ENCODE measurements around the gene POLRMT. TPM values are rescaled to one million over a fixed set of nuclear protein-coding genes. Genes with fewer than 3 reads are reported as not detected.

POLRMT gene
- total RNA-seq, 1 experiment from 2014 or later: 139 TPM

DNA sequence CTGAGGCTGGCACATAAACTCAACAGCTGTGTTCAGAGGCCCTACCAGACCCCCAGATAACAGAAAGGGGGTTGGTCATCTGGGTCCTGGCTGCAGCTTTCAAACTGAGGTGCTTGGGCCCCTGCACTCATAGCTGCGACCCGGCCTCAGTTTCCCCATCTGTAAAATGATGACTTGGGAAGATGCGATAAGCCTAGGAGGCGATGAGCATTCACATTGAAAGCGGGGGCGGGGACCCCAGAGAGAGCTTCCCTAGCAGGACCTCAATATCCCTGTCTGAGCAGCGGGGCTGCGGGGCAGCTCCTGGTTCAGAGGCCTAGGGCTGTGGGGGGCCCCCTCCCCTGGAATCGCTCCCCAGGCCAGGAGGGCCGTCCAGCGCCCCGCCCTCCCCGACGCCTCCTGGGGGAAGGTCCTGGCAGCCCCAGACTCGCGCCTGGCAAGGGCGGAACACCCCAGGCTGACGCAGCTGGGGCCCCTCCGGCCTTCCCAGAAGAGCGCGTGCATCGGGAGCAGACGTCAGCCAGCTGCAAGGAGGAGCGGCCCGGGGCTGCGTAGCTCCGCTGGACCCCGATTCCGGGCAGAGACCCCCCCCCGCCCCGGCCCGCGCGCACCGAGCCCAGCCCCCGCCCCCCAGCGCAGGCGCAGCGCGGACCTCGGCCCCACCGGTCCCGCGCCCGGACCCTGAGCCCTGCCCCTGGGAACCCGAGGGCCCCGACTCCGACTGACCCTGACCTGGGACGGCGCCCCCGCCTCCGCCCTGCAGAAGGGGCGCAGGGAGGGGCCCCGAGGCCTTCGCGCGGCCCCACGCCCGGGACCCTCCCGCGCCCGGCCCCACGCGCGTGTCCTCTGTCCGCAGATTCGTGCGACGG lies 46.3 kb upstream of the POLRMT start:
- Mint-ChIP-seq H3K4me1 (no peaks in the 10 kb centered on the region), H3K4me3 (peak overlapping the region; percentile 67), H3K9me3 (no peaks in the 10 kb centered on the region), H3K27me3 (ENCODE audit: low read depth) (peaks cover 23% of the 10 kb centered on the region), H3K27ac (no peak overlapping the region), H3K36me3 (no peaks in the 10 kb centered on the region)
- ChIA-PET CTCF (interaction anchor here (0.6 to 2.7 kb wide), 18 partner anchors 9 to 184 kb away, joined by 3 to 22 read pairs (median 4); partner anchors contain the start of gene RNF126), POLR2A (interaction anchor here (0.8 to 1.7 kb wide), 5 partner anchors 9 to 119 kb away, joined by 3 to 6 read pairs (median 3); no protein-coding TSS in a partner anchor)
- DNase-seq (ENCODE audit: low spot score): no peak
- TF ChIP-seq ZNF671 (CRISPR knock-in tag; IDR thresholded peaks at IDR 0.05): no peak
- TF ChIP-seq, protein P1, sequence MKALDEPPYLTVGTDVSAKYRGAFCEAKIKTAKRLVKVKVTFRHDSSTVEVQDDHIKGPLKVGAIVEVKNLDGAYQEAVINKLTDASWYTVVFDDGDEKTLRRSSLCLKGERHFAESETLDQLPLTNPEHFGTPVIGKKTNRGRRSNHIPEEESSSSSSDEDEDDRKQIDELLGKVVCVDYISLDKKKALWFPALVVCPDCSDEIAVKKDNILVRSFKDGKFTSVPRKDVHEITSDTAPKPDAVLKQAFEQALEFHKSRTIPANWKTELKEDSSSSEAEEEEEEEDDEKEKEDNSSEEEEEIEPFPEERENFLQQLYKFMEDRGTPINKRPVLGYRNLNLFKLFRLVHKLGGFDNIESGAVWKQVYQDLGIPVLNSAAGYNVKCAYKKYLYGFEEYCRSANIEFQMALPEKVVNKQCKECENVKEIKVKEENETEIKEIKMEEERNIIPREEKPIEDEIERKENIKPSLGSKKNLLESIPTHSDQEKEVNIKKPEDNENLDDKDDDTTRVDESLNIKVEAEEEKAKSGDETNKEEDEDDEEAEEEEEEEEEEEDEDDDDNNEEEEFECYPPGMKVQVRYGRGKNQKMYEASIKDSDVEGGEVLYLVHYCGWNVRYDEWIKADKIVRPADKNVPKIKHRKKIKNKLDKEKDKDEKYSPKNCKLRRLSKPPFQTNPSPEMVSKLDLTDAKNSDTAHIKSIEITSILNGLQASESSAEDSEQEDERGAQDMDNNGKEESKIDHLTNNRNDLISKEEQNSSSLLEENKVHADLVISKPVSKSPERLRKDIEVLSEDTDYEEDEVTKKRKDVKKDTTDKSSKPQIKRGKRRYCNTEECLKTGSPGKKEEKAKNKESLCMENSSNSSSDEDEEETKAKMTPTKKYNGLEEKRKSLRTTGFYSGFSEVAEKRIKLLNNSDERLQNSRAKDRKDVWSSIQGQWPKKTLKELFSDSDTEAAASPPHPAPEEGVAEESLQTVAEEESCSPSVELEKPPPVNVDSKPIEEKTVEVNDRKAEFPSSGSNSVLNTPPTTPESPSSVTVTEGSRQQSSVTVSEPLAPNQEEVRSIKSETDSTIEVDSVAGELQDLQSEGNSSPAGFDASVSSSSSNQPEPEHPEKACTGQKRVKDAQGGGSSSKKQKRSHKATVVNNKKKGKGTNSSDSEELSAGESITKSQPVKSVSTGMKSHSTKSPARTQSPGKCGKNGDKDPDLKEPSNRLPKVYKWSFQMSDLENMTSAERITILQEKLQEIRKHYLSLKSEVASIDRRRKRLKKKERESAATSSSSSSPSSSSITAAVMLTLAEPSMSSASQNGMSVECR (CRISPR knock-in tag; IDR thresholded peaks at IDR 0.05; ENCODE audit: borderline replicate concordance): peak; percentile 63; the same call in 1 of the 2 replicates
- TF ChIP-seq TEAD4 (CRISPR knock-in tag; IDR thresholded peaks at IDR 0.05): no peak
- TF ChIP-seq CBFB (CRISPR knock-in tag; IDR thresholded peaks at IDR 0.05; ENCODE audit: low read depth): no peak
- no peak for TF ChIP-seq ZNF219 (CRISPR knock-in tag; IDR thresholded peaks at IDR 0.05; ENCODE audit: borderline replicate concordance)
- TF ChIP-seq TCF7 (CRISPR knock-in tag; IDR thresholded peaks at IDR 0.05; ENCODE audit: low read depth): 0 out of 2 replicates have a peak, but pooled peaks have one; percentile 70
- TF ChIP-seq, protein P2, sequence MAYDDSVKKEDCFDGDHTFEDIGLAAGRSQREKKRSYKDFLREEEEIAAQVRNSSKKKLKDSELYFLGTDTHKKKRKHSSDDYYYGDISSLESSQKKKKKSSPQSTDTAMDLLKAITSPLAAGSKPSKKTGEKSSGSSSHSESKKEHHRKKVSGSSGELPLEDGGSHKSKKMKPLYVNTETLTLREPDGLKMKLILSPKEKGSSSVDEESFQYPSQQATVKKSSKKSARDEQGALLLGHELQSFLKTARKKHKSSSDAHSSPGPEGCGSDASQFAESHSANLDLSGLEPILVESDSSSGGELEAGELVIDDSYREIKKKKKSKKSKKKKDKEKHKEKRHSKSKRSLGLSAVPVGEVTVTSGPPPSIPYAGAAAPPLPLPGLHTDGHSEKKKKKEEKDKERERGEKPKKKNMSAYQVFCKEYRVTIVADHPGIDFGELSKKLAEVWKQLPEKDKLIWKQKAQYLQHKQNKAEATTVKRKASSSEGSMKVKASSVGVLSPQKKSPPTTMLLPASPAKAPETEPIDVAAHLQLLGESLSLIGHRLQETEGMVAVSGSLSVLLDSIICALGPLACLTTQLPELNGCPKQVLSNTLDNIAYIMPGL (CRISPR knock-in tag; IDR thresholded peaks at IDR 0.05): peak; percentile 41; the same call in 1 of the 2 replicates
- TF ChIP-seq PRRX2 (CRISPR knock-in tag; IDR thresholded peaks at IDR 0.05): no peak
- TF ChIP-seq, protein P3, sequence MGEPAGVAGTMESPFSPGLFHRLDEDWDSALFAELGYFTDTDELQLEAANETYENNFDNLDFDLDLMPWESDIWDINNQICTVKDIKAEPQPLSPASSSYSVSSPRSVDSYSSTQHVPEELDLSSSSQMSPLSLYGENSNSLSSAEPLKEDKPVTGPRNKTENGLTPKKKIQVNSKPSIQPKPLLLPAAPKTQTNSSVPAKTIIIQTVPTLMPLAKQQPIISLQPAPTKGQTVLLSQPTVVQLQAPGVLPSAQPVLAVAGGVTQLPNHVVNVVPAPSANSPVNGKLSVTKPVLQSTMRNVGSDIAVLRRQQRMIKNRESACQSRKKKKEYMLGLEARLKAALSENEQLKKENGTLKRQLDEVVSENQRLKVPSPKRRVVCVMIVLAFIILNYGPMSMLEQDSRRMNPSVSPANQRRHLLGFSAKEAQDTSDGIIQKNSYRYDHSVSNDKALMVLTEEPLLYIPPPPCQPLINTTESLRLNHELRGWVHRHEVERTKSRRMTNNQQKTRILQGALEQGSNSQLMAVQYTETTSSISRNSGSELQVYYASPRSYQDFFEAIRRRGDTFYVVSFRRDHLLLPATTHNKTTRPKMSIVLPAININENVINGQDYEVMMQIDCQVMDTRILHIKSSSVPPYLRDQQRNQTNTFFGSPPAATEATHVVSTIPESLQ (CRISPR knock-in tag; IDR thresholded peaks at IDR 0.05): no peak
- TF ChIP-seq, protein P4, sequence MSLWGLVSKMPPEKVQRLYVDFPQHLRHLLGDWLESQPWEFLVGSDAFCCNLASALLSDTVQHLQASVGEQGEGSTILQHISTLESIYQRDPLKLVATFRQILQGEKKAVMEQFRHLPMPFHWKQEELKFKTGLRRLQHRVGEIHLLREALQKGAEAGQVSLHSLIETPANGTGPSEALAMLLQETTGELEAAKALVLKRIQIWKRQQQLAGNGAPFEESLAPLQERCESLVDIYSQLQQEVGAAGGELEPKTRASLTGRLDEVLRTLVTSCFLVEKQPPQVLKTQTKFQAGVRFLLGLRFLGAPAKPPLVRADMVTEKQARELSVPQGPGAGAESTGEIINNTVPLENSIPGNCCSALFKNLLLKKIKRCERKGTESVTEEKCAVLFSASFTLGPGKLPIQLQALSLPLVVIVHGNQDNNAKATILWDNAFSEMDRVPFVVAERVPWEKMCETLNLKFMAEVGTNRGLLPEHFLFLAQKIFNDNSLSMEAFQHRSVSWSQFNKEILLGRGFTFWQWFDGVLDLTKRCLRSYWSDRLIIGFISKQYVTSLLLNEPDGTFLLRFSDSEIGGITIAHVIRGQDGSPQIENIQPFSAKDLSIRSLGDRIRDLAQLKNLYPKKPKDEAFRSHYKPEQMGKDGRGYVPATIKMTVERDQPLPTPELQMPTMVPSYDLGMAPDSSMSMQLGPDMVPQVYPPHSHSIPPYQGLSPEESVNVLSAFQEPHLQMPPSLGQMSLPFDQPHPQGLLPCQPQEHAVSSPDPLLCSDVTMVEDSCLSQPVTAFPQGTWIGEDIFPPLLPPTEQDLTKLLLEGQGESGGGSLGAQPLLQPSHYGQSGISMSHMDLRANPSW (CRISPR knock-in tag; conservative IDR thresholded peaks at IDR 0.05; ENCODE audit: low read depth): no peak
- 0 out of 2 replicates have a peak, but pooled peaks have one; percentile 29 for TF ChIP-seq GABPB1 (CRISPR knock-in tag; IDR thresholded peaks at IDR 0.05)
- TF ChIP-seq, protein P5, sequence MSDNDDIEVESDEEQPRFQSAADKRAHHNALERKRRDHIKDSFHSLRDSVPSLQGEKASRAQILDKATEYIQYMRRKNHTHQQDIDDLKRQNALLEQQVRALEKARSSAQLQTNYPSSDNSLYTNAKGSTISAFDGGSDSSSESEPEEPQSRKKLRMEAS (CRISPR knock-in tag; IDR thresholded peaks at IDR 0.05): 0 out of 2 replicates have a peak, but pooled peaks have one; percentile 40
- TF ChIP-seq TP53 (CRISPR knock-in tag; IDR thresholded peaks at IDR 0.05): no peak
- no peak for TF ChIP-seq CREB1 (CRISPR knock-in tag; IDR thresholded peaks at IDR 0.05)
- no peak for TF ChIP-seq SOX15 (CRISPR knock-in tag; IDR thresholded peaks at IDR 0.05)
- TF ChIP-seq SP1 (CRISPR knock-in tag; conservative IDR thresholded peaks at IDR 0.05): no peak
- peak; percentile 2 for ATAC-seq
